HG03457 (cell line): Measurements from ENCODE around the gene ARRB1.

Experiments used
- ATAC-seq: cut with Tn5 transposase; IDR thresholded peaks from one replicate; pipeline ENCODE4 v1.9.1; 2021; ENCODE audit warnings: moderate number of reproducible peaks; ENCODE audit not compliant: unreplicated experiment

ARRB1 gene

DNA sequence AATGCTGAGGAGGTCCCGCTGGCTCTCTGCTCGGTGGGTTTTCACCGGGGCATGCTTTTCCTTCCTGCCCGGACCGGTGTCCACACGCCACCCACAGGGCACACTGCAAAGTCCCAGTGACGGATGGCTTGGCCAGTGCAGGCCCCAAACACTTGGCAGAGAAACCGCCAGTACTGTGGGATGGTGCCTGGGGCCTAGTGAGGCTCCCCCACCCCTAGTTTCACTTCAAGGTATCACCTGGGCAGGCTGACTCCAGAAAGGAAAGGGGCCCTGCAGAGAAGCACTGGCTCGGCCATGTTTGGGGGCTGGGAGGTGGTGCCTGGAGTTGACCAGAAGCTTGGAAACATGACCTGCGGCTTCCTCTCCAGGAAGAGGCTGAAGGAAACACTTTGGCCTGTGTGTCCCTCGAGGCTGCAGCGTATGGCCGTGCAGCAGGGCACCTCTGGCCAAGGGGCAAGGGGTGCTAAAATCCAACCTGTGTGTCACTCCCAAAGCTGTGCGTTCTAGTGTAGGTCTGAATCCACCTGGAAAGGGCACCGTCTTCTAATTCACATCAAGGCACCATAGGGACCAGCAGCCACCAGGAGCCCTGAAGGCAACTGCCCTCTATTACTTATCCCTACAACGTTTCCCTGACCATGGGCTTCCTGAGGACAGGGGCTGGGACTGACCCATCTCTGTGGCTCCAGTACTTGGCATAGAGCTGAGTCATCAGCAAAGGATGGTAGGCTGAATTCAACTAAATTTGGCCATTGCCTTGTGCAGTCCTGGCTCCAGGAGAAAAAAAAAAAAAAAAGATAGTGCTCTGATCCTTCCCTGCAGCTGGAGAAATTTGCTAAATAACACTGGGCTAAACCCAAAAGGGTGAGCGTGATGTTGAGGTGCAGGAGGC is 88.3 kb downstream of the ARRB1 start:
- ATAC-seq: no peak

DNA sequence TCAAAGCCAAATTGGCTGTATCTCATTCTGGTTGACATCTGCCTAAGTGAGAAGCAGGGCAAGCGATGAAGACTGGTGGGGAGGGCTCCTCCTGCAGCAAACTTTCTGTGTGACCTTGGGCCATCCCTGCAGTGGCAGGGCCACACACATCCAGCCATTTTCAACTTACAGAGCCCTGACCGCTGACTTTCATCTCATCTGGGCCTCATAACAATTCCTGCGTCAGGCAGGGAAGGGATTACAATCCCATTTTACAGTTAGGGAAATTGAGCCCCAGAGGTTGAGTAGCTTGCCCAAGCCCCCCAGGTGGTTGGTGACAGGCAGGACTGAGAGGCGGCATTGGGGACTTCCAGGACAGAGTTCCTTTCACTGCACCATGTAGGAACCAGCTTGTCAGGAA is 89.0 kb downstream of the ARRB1 start:
- ATAC-seq: no peak

DNA sequence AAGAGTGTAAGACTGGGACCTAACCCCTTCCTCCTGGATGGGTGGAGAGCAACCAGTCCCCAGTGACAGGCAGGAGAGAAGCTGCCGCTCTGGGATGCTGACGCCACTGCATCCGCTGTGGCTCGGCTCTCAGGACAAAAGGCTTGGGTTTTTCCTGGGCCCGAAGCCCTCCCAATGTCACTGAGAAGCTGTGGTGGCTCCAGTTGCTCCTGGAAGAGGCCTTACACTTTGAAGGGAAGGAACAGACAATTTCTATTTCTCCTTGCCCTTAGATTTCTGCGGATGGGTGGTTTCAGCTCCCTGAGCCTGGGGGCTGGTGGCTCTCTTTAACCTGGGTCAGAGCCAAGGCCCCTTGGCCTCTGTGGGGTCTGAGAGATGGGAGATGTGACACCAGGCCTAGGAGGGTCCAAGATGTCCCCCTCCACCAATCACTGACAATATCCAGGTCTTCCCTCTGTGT is 89.5 kb downstream of the ARRB1 start:
- no peak for ATAC-seq

DNA sequence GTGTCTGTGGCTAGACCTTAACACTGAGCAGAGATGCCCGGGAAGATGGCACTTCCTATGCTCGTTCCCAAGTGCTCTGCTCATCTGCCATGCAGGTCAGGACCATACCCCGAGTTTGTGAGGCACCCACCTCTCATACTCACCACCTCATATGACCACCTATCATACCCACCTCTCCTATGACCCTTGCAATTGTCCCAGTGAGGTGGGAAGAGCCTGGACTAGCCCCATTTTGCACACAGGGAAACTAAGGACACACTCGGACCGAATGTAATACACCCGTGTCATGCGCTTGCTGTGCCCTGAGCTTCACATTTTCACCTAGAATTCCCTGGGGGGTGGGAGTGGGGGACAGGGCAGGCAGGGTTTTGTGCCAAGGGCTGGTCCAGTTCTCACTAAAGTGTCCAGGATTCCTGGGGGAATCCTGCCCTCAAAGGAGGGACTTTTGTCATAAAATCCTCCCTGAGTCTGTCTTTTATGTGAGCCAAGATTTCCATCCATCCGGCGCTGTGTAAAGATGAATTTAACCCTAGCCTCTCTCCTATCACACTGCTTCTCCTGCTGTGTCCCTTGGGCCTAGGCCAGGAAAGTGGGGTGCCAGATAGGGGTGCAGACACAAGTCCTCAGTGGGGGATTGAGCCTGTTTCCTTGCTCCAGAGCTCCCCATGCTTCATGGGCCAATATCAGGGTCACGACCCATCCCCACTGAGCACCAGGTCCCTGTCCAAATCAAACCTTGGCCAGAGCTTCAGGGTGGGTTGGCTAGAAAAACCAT is 90.9 kb downstream of the ARRB1 start:
- no peak for ATAC-seq

DNA sequence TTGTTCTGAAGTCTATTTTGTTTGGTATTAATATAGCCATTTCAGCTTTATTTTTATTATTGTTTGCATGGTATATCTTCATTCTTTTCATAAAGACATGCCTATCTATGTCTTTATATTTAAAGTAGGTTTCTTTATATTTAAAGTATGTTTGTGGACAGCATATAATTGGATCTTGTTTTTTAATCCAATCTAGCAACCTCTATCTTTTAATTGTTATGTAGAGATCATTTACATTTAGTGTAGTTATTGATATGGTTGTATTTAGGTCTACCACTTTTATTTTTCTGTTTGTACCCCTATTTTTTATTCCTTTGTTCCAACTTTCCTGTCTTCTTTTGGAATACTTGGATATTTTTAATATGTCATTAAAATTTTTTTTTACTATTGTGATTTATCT is 97.1 kb downstream of the ARRB1 start:
- ATAC-seq: no peak

DNA sequence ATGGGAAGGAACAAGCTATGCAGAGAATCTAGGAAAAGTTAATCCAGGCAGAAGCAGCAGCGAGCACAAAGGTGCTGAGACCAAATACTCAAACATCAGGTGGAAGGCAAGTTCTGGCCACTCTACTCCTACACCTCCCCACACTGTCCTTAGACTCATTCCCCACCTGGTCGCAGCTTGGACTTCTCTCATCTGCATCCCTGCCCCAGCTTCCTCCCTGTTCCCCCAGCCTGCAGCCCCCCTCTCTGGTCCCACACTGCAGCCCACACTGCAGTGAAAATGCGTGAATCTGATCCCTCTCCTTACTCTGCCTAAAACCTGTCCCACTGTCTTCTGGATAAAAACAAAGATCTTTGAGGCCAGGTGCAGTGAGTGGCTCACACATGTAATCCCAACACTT is 101.8 kb downstream of the ARRB1 start:
- no peak for ATAC-seq

DNA sequence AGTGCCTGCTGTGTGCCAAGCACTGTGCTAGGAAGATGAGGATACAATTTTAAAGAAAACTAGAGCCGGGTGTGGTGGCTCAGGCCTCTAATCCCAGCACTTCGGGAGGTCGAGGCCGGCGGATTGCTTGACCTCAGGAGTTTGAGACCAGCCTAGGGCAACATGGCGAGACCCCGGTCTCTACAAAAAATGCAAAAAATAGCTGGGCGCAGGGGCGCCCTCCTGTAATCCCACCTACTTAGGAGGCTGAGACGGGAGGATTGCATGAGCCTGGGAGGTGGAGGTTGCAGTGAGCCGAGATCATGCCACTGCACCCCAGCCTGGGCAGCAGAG is 102.6 kb downstream of the ARRB1 start:
- no peak for ATAC-seq

DNA sequence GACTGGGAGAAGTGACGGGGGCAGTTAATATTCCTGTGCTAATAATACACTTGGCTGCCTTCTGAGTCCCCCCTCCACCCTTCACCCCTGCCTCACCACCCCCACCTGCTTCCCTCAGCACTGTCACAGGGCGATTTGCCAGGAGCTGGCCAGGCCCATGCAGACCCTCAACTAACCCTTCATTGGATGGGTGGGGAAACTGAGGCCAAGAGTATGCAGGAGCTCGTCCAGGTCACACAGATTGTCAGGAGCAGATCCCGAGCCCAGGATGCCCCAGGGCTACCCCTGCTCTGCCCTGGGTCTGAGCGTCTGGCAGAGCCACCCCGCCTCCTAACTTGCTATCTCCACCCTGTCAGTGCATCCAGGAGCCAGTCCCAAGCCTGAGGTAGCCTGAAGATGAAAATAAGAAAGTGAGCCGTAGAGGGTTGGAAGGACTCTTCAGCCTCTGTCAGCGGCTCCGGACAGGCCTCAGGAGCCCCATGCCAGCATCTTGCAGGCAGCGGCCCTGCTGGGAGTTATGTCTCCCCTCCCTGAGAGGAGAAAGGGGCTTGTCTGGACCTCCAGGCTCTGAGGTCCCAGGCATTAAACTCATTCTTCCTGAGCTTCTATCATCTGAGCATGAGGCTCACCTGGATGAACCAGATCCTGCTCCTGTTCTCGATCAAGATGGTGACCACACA is 104.7 kb downstream of the ARRB1 start:
- no peak for ATAC-seq

DNA sequence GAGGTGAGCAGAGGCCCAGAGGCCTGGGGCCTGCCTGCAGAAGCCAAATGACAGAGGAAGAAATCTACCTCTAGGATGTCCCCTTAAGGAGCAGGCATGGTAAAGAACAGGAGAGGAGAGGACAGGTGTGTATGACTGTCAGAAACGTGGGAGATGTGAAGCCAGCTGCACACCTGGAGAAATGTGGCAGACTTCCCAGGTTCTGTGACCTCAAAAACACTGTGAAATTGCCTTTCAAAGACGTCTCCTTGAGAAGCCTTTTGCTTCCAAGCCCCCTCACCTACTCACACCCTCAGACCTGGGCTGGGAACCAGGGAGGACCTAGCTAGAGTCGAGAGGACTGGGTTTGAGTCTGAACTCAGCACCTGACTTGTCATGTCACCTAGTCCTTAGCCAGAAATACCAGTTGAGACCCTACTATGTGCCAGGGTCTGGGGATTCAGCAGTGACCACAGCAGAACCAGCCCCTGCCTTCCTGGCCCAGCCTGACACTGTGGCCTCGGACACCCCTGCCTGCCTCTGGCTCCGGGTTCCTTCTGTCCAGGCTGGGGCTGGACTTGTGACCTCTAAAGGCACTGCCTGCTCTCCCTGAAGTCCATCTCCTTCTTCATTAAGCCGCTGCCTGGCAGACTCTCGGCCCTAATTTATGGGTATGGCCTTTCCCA is 105.3 kb downstream of the ARRB1 start:
- no peak for ATAC-seq

DNA sequence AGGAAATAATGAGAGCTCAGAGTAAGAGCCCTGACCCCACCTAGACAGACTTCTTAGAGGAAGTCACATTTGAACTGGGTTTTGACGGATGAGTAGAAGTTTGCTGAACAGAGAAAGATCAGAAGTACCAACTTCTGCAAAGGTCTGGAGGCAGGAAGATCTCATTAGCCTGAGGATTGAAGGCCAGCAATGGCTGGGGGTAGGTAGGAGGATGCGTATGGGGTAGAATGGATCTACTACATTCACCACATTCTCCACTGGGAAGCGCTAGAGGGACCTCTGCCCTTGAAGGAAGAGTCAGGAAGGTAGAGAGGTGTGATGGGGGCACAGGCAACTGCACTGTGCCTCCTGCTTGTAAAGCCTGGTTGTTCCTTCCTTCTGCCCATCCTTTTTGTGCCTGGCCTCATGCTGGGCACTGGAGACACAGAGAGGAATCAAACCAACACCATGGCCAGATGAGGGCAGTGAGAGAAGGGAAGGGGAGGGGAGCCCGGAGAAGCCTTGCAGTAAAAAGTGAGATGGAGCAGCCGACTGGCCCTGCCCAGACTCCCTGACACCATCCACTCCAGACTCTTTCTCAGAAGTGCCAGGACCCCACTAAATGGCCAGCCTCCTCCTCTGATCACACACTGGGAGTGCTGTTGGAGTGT is 106.0 kb downstream of the ARRB1 start:
- no peak for ATAC-seq

DNA sequence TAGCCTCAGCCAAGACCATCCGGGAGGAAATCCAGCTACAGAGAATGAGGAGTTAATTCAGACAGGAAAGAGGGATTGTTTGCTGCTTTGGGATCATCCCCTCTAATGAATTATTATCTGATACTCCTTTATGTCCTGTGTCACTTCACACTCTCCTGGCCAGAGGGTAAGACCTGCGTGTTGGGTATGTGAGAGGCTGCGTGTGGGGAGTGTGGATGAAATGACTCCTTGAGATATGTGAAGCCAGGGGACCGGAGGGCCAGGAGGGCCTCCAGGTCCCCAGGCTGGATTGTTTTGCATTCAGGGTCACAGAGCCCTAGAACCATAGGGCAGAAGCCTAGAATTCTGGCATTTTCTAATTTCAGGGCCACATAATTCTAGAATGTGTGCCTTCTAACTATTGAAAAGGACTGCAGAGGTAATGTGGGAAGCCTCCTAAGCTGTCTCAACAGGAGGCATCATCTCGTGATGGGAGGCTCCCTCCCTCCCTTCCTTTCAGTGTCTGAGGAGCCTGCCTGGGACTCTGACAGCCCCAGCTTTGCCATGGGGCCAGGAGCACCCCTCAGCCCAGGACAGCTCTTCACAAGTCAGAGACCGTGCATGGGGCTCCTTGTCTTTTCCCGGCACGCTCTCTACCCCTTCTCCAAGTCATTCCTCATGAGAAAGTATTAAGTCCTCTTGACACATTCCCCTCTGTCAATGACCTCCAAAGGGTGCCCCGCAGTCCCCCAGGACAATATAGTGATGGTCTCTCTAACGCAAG is 107.2 kb downstream of the ARRB1 start:
- no peak for ATAC-seq

DNA sequence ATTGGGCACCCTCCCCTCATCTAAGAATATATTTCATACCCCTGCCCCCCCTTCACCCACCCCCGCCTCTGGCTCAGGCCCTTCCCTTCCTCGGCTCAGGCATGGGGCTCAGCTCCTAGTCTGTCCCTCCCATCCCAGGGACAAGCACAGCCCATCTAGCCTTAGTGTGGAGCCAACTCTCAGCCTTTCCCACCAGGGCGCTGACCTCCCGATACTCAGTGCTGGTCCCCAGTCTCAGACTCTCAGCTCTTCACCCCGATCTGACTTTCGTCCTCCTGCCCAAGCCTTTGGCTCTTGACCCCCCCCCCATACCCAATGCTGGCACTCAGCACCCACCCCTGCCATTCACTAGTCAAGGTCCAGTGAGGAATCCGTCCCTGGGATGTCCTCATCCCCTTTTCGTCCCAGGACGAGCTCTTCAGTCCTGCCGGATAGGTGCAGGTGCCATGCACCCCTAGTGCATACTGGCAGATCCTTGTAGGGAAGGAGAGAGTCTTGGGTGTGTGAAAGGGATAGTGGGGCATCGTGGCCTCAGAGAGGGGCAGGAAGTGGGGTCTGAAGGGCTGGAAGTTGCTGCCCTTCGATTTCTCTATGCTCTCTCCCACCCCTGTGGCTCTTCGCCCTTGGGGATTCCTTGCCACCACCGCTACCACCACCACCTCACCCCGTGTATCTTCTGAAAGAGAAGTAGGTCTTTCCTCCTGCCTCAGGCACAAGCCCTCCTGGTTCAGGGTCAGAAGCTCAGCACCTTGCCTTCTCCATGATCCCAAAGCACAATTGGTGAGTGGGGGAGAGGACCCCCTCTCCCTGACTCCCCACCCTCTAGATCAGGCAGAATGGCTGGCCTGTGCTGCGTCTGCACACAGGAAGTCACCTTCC is 108.5 kb downstream of the ARRB1 start:
- no peak for ATAC-seq

DNA sequence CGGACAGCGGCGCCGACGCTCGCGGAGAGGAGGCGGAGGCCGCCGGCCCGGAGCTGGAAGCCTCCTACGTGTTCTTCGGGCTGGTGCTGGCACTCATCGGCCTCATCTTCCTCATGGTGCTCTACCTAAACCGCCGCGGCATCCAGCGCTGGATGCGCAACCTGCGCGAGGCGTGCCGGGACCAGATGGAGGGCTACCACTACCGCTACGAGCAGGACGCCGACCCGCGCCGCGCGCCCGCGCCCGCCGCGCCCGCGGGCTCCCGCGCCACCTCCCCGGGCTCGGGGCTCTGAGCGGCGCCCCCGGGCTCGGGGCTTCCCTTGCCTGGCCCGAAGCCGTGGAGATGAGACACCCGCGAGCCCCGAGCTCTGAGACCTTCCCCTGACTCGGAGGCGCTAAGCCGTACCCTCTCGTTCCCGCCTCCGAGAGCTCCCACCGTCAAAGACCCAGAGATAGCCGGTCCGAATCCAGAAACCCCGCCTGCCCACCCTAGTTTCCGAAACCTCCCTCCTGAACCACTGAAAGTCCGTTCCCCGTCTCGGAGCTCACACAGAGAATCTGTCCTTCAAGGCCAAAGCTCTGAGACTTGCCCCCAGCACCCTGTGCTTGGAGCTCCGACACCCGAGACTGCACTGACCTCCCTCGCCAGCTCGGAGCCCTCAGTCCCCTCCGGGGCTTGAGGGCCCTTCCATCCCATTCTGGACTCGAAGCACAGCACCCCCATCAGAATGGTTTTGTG is 109.4 kb downstream of the ARRB1 start:
- no peak for ATAC-seq

DNA sequence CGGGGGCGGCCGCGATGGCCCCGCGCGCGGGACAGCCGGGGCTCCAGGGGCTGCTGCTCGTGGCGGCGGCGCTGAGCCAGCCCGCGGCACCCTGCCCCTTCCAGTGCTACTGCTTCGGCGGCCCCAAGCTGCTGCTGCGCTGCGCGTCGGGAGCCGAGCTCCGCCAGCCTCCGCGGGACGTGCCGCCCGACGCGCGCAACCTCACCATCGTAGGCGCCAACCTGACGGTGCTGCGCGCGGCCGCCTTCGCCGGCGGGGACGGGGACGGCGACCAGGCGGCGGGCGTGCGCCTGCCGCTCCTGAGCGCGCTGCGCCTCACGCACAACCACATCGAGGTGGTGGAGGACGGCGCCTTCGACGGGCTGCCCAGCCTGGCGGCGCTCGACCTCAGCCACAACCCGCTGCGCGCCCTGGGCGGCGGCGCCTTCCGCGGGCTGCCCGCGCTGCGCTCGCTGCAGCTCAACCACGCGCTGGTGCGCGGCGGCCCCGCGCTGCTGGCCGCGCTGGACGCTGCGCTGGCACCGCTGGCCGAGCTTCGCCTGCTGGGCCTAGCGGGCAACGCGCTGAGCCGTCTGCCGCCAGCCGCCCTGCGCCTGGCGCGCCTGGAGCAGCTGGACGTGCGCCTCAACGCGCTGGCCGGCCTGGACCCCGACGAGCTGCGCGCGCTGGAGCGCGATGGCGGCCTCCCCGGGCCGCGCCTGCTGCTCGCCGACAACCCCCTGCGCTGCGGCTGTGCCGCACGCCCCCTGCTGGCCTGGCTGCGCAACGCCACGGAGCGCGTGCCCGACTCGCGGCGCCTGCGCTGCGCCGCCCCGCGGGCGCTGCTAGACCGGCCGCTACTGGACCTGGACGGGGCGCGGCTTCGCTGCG is 110.2 kb downstream of the ARRB1 start:
- ATAC-seq: peak; percentile 63

DNA sequence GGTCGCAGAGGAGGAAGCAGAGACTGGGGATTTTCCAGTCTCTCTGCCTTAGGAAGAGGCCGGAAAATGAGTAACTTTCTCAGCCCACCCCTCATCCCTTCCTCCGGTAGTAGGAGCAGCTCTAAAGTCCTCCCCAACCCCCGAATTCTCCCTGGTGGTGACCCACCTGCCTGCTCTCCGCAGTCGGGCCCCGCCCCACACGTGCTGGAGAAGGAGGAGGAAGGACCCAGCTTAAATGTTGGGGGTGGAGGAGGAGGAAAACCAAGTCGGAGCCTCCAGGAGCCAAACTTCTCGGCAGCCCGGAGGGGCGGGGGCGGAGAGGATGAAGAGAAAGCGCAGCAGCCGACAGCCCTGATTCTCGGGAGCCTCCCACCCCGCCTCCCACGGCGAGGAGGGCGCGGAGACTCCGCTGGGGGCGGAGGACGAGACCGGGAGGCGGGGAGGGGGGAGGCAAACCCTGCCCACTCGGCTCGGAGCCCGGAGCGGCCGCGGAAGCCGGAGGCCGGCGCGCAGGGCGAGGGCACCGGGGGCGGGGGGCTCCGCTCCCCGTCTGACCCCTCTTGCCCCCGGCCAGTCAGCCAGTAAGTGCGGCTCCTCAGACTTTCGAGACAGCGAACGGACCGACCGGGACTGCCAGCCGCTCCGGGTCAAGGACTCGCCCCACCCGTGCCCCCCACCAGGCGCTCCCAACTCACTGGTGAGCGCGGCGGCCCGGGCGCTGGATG is 111.0 kb downstream of the ARRB1 start, which contains the start of gene TPBGL:
TSS of gene TPBGL (plus strand) at position 464 of the 725 bp plus-strand sequence. CDS start 276 bp downstream, outside the sequence.
- ATAC-seq: no peak

DNA sequence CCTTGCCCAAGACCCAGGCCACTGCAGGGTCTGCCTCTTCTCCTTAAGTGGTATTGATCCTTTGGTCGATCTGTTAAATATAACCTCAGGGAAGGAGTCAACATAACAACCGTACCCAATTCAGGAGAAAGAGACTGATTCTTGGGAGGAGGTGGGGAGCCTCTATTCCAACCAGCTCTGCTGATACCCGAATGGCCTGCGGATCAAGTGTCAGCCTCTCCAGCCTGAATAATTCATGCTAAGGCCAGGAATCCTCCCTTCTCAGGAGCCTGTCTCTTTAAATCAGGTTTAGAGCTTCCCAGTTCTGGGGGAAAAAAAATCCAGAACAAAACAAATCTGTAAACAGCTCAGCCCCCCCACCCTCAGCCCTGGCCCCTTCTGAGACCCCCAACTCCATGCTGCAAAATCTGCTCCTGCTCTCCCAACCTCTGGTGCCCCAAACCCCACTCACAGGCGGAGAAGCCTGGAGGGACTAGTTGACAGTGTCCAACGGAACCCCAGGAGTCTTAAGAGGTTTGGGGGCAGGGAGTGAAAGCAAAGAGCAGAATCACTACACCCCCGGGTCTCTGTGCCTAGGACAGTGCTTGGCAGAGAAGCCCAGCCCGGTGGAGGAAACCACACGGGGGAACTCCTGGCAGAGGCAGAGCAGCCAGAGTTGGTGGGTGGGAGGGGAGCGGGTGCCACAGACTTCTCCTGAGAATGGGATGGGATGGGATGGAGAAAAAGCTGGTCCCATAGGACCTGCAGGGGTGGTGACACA is 111.8 kb downstream of the ARRB1 start:
- ATAC-seq: no peak
